ENCODE data around the gene CDCP1. TPM values are rescaled to one million over a fixed set of nuclear protein-coding genes. Genes with fewer than 3 reads are reported as not detected.

CDCP1 gene
- total and polyA plus RNA-seq, 4 donors: 0.33 to 8.9 (median 3.0) TPM

DNA sequence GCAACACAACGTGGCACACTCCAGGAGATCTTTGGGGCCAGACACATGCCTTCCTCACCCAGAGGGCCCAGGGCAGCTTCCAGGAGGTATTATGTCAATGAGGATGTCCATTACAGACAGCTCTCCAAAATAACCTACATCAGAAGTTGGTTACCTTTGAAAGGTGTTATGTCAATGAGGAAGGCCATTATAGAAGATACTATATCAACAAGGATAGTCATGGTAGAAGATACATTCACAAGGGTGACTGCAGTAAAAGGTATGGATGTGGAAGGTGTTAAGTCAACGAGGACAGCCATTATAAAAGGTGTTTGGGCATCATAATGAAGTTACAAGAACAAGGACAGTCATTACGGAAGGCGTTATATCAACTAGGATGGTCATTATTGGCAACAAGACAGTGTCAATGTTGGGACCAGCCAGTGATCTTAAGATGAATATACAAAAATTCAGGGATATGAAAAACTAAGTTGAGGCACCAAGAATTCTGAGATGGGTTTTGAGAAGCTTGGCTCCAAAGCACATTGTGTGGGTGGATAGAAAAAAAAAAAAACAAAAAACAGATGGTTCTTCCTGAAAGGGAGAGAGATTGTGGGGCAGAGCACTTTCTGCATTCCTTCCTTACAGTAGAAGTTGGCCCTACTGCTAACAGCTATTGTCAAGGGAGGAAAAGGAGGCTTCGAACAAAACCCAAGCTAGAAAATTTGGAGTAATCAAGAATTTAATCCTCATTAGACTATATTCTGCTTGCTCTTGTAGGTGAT lies 11.2 kb downstream of the CDCP1 start:
- intact Hi-C loops (cut with DNase I): loop anchor here in 1 of 2 donors (10.0 kb wide), 1 partner anchor 470 kb away; no protein-coding TSS in a partner anchor
- DNase-seq (no peak), ATAC-seq (ENCODE audit: low FRiP score) (no peak)
- WGBS, 2 donors: 77 to 87% methylated on average over 5 of the region's 5 CpGs
- Histone ChIP-seq H3K27me3 (ENCODE audit: control insufficient read depth in 1 of 2, insufficient read depth in 2 of 2, low read length in 1 of 2) (no peaks in the 10 kb centered on the region), H3K4me3 (ENCODE audit: low read length in 2 of 2) (no peak overlapping the region), H3K9me3 (ENCODE audit: control insufficient read depth, low read length) (no peaks in the 10 kb centered on the region), H3K4me1 (ENCODE audit: control insufficient read depth in 1 of 2, insufficient read depth in 2 of 2, low read length in 2 of 2) (no peaks in the 10 kb centered on the region), H3K36me3 (ENCODE audit: control insufficient read depth in 1 of 2, insufficient read depth in 2 of 2, low read length in 1 of 2) (no peaks in the 10 kb centered on the region), H3K27ac (ENCODE audit: low read depth in 1 of 2, low read length in 2 of 2) (no peak overlapping the region)

DNA sequence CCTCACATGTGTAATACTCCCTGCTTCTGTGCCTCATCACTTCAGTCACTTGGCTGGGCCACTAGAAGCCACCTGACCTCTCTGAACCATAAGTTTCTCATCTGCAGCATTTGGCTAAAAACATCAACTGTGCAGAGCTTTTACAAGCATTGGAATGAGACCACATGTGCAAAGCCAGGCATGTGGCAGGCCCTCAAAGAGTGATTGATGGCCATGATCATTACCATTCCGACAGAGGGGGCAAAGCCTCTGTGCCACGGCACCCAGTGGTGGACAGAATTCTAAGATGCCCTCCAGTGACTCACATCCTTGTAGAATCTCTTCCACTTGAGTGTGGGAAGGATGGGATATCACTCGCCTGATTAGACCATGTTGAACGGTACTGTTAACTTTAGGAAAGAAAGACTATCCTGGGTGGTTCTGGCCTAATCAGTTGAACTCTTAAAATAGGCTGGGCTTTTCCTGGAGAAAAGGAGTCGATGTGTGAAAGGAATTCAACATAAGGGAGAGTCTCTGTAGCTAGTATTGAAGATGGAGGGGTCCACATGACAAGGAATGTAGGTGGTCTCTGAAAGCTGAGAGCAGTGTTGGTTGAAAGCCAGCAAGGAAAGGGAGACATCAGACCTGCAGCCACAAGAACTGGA lies 13.5 kb downstream of the CDCP1 start:
- 55 to 71% methylated on average over 5 of the region's 5 CpGs for WGBS, 2 donors
- intact Hi-C loops (cut with DNase I): loop anchor here in 1 of 2 donors (10.0 kb wide), 1 partner anchor 472 kb away; no protein-coding TSS in a partner anchor
- DNase-seq (no peak), ATAC-seq (ENCODE audit: low FRiP score) (no peak)
- no peak overlapping the region for H3K27ac ChIP-seq (ENCODE audit: low read depth in 1 of 2, low read length in 2 of 2)
- H3K4me1 ChIP-seq (ENCODE audit: control insufficient read depth in 1 of 2, insufficient read depth in 2 of 2, low read length in 2 of 2): no peaks in the 10 kb centered on the region
- no peaks in the 10 kb centered on the region for H3K9me3 ChIP-seq (ENCODE audit: control insufficient read depth, low read length)
- H3K27me3 ChIP-seq (ENCODE audit: control insufficient read depth in 1 of 2, insufficient read depth in 2 of 2, low read length in 1 of 2): no peaks in the 10 kb centered on the region
- no peak overlapping the region for H3K4me3 ChIP-seq (ENCODE audit: low read length in 2 of 2)
- H3K36me3 ChIP-seq (ENCODE audit: control insufficient read depth in 1 of 2, insufficient read depth in 2 of 2, low read length in 1 of 2): no peaks in the 10 kb centered on the region

DNA sequence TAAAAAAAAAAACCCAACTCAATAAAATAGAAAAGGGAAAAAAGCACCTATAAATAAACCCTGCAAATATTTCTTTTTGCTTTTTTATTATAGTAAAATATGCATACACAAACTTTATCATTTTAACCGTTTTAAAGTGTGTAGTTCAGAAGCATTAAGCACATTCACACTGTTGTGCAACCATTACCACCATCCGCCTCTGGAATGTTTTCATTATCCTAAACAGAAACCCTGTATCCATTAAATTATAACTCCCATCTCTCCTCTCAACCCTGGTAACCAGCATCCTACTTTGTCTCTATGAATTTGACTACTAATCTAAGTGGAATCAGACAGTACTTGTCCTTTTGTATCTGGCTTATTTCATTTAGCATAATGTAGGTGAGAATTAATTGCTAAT lies 15.0 kb downstream of the CDCP1 start:
- 42 to 45% methylated on average over 2 of the region's 2 CpGs for WGBS, 2 donors
- Histone ChIP-seq H3K36me3 (ENCODE audit: control insufficient read depth in 1 of 2, insufficient read depth in 2 of 2, low read length in 1 of 2) (no peaks in the 10 kb centered on the region), H3K9me3 (ENCODE audit: control insufficient read depth, low read length) (no peaks in the 10 kb centered on the region), H3K4me1 (ENCODE audit: control insufficient read depth in 1 of 2, insufficient read depth in 2 of 2, low read length in 2 of 2) (no peaks in the 10 kb centered on the region), H3K27me3 (ENCODE audit: control insufficient read depth in 1 of 2, insufficient read depth in 2 of 2, low read length in 1 of 2) (no peaks in the 10 kb centered on the region), H3K27ac (ENCODE audit: low read depth in 1 of 2, low read length in 2 of 2) (no peak overlapping the region), H3K4me3 (ENCODE audit: low read length in 2 of 2) (no peak overlapping the region)
- intact Hi-C loops (cut with DNase I): loop anchor here in 1 of 2 donors (10.0 kb wide), 1 partner anchor 474 kb away; no protein-coding TSS in a partner anchor
- DNase-seq (no peak), ATAC-seq (ENCODE audit: low FRiP score) (no peak)

DNA sequence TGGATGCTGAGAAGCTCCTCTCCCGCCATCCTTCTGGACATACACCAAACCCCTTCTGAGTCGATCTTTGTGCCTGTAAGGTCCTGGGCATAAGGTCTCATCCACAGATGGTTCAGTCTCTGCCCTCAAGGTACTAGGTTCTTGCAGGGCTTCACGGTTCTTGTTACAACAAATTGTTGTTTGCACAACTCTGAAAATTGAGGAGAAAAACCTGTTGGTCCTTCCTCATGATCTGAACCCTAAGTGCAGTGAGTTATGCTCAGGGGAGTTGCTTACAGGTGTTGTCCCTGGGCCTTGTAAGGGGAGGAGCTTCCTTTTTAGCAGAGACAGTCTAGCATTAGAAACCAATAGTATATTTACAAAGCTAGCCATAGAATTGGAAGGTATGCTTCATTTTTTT lies 15.7 kb downstream of the CDCP1 start:
- WGBS, 2 donors: 81 to 84% methylated on average over 3 of the region's 3 CpGs
- Histone ChIP-seq H3K27ac (ENCODE audit: low read depth in 1 of 2, low read length in 2 of 2) (no peak overlapping the region), H3K4me1 (ENCODE audit: control insufficient read depth in 1 of 2, insufficient read depth in 2 of 2, low read length in 2 of 2) (no peaks in the 10 kb centered on the region), H3K4me3 (ENCODE audit: low read length in 2 of 2) (no peak overlapping the region), H3K27me3 (ENCODE audit: control insufficient read depth in 1 of 2, insufficient read depth in 2 of 2, low read length in 1 of 2) (no peaks in the 10 kb centered on the region), H3K9me3 (ENCODE audit: control insufficient read depth, low read length) (no peaks in the 10 kb centered on the region), H3K36me3 (ENCODE audit: control insufficient read depth in 1 of 2, insufficient read depth in 2 of 2, low read length in 1 of 2) (no peaks in the 10 kb centered on the region)
- intact Hi-C loops (cut with DNase I): loop anchor here in 1 of 2 donors (10.0 kb wide), 1 partner anchor 474 kb away; no protein-coding TSS in a partner anchor
- ATAC-seq (ENCODE audit: low FRiP score) (no peak), DNase-seq (no peak)

DNA sequence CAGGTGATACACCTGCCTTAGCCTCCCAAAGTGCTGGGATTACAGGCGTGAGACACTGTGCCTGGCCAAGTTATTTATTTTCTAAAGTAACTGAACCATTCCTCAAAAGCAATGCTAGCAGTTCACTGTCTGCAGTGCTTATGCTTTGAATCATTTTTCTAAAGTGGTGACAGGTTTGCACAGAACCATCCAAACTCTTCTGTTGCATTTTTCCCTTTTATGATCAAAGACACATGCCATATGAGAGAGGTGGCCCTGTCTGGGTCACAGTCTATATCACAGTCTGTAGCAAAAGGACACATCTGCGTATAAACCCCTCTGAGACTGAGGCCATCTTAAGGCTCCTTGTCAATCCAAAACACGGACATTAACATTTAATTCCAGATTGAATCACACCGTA lies 17.2 kb downstream of the CDCP1 start:
- DNase-seq (no peak), ATAC-seq (ENCODE audit: low FRiP score) (no peak)
- intact Hi-C loops (cut with DNase I): loop anchor here in 1 of 2 donors (5.0 kb wide), 1 partner anchor 38 kb away; no protein-coding TSS in a partner anchor
- Histone ChIP-seq H3K4me1 (ENCODE audit: control insufficient read depth in 1 of 2, insufficient read depth in 2 of 2, low read length in 2 of 2) (no peaks in the 10 kb centered on the region), H3K4me3 (ENCODE audit: low read length in 2 of 2) (no peak overlapping the region), H3K27me3 (ENCODE audit: control insufficient read depth in 1 of 2, insufficient read depth in 2 of 2, low read length in 1 of 2) (no peaks in the 10 kb centered on the region), H3K27ac (ENCODE audit: low read depth in 1 of 2, low read length in 2 of 2) (no peak overlapping the region), H3K9me3 (ENCODE audit: control insufficient read depth, low read length) (no peaks in the 10 kb centered on the region), H3K36me3 (ENCODE audit: control insufficient read depth in 1 of 2, insufficient read depth in 2 of 2, low read length in 1 of 2) (no peaks in the 10 kb centered on the region)
- WGBS, 2 donors: 81 to 89% methylated on average over 4 of the region's 4 CpGs

DNA sequence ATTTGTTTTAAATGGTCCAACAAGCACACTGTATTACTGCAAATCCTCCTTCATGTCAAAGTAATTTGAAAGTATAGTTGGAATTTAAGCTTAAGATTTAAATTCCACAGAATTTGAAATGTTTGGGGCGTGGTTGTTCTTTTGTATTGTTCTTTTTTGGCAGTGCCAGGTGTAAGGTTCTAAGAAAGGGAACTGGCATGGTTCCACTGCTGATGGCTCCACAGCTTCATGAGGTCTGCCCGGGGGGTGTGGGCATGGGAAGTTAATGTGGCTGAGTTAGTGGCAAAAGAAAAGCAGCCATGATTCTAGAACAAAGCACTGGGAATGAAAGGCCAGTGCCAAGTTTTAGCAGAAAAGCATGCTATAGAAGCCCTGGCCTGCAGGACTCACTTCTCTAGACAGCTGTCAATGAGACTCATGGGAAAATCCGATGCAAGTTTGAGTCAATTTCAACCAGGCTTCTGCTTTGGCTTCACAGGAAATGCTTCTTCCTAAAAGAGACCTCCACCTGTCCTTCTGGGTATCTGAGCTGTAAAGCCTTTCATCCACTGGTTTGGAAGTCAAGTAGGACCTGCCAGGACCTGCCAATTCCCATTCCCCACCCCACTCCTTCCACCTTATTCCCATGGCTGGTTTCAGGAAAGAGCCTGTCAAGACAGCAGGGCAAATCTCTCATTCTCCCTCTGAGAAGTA lies 18.9 kb downstream of the CDCP1 start:
- Histone ChIP-seq H3K9me3 (ENCODE audit: control insufficient read depth, low read length) (no peaks in the 10 kb centered on the region), H3K27me3 (ENCODE audit: control insufficient read depth in 1 of 2, insufficient read depth in 2 of 2, low read length in 1 of 2) (no peaks in the 10 kb centered on the region), H3K36me3 (ENCODE audit: control insufficient read depth in 1 of 2, insufficient read depth in 2 of 2, low read length in 1 of 2) (no peaks in the 10 kb centered on the region), H3K27ac (ENCODE audit: low read depth in 1 of 2, low read length in 2 of 2) (no peak overlapping the region), H3K4me1 (ENCODE audit: control insufficient read depth in 1 of 2, insufficient read depth in 2 of 2, low read length in 2 of 2) (no peaks in the 10 kb centered on the region), H3K4me3 (ENCODE audit: low read length in 2 of 2) (no peak overlapping the region)
- 82 to 86% methylated on average over 3 of the region's 3 CpGs for WGBS, 2 donors
- intact Hi-C loops (cut with DNase I): loop anchor here in 1 of 2 donors (5.0 kb wide), 1 partner anchor 40 kb away; no protein-coding TSS in a partner anchor
- DNase-seq (no peak), ATAC-seq (ENCODE audit: low FRiP score) (no peak)

DNA sequence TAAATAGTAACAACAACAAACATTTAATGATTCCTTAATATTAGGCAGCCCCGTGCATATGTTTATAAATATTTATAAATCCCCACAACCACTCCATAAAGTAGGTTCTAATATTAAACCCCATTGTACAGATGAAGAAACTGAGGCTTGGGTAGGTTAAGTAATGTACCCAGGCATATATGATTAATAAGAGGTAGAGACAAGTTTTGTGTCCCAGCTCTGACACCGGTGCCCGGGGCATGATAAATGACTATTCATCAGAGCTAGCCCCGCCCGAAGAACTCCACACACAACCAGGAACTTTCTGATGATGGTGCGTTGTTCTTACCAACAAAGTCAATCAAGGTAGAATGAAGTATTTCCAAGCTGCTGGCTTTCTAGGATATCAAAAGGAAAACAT lies 19.4 kb downstream of the CDCP1 start:
- 87 to 91% methylated on average over 6 of the region's 6 CpGs for WGBS, 2 donors
- no peaks in the 10 kb centered on the region for H3K9me3 ChIP-seq (ENCODE audit: control insufficient read depth, low read length)
- DNase-seq: no peak
- H3K4me3 ChIP-seq (ENCODE audit: low read length in 2 of 2): no peak overlapping the region
- H3K36me3 ChIP-seq (ENCODE audit: control insufficient read depth in 1 of 2, insufficient read depth in 2 of 2, low read length in 1 of 2): no peaks in the 10 kb centered on the region
- no peak overlapping the region for H3K27ac ChIP-seq (ENCODE audit: low read depth in 1 of 2, low read length in 2 of 2)
- intact Hi-C loops (cut with DNase I): loop anchor here in 1 of 2 donors (5.0 kb wide), 1 partner anchor 41 kb away; no protein-coding TSS in a partner anchor
- H3K4me1 ChIP-seq (ENCODE audit: control insufficient read depth in 1 of 2, insufficient read depth in 2 of 2, low read length in 2 of 2): no peaks in the 10 kb centered on the region
- ATAC-seq (ENCODE audit: low FRiP score): no peak
- H3K27me3 ChIP-seq (ENCODE audit: control insufficient read depth in 1 of 2, insufficient read depth in 2 of 2, low read length in 1 of 2): no peaks in the 10 kb centered on the region

DNA sequence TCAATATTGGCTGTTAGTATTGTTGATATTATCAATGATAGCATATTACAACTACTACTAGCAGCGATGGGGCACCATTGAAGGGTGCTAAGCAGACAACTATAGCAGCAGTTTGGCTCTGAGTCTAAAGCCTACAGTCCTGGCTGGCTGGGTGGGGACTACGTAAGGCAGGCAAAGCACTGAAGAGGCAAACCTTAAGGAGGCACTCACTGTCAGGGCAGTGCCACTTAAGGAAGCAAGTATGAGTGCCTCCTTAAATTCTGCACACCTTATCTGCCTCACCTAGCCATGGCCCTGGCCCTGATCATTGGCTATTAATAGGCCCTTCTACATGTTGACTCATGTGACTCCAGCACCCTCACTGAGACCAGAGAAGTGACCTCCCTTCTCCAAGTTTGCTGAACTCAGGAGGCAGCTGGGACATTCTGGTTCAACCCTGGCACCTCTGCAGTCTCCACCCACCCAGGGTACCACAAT lies 20.6 kb downstream of the CDCP1 start:
- Histone ChIP-seq H3K27me3 (ENCODE audit: control insufficient read depth in 1 of 2, insufficient read depth in 2 of 2, low read length in 1 of 2) (no peaks in the 10 kb centered on the region), H3K4me1 (ENCODE audit: control insufficient read depth in 1 of 2, insufficient read depth in 2 of 2, low read length in 2 of 2) (no peaks in the 10 kb centered on the region), H3K27ac (ENCODE audit: low read depth in 1 of 2, low read length in 2 of 2) (no peak overlapping the region), H3K9me3 (ENCODE audit: control insufficient read depth, low read length) (no peaks in the 10 kb centered on the region), H3K36me3 (ENCODE audit: control insufficient read depth in 1 of 2, insufficient read depth in 2 of 2, low read length in 1 of 2) (no peaks in the 10 kb centered on the region), H3K4me3 (ENCODE audit: low read length in 2 of 2) (no peak overlapping the region)
- intact Hi-C loops (cut with DNase I): loop anchor here in 1 of 2 donors (5.0 kb wide), 1 partner anchor 42 kb away; no protein-coding TSS in a partner anchor
- WGBS, 2 donors: 76 to 90% methylated on average over 2 of the region's 2 CpGs
- ATAC-seq (ENCODE audit: low FRiP score) (no peak), DNase-seq (no peak)
